ENCODE data around the gene ARL6IP1. TPM values are rescaled to one million over a fixed set of nuclear protein-coding genes. Genes with fewer than 3 reads are reported as not detected.
"Not testable (repeated sequence)": the region's sequence is repeated elsewhere in the genome, so short reads cannot be mapped to it uniquely, and the experiment has no call there.

The ARL6IP1 gene
- polyA plus RNA-seq, 2 donors = 46.5 to 59.5 TPM

DNA sequence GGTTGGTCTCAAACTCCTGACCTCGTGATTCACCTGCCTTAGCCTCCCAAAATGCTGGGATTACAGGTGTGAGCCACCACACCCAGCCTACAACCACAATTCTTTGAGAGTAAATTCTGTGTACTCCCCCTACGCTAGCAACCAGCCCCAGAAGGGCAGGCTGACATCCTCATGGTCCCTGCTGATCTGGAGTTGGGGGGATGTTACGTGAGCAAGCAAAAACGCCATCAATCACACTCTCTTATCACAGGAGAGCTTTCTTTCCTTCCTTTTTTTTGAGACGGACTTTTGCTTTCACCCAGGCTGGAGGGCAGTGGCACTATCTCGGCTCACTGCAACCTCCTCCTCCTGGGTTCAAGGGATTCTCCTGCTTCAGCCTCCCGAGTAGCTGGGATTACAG lies 29.2 kb downstream of the ARL6IP1 start:
- not testable (repeated sequence) for H3K36me3 ChIP-seq (ENCODE audit: control insufficient read depth in 2 of 2, insufficient read depth in 2 of 2, low read length in 1 of 2); H3K27me3 ChIP-seq (ENCODE audit: control insufficient read depth in 1 of 2, insufficient read depth in 2 of 2, low read length in 2 of 2); H3K9me3 ChIP-seq (ENCODE audit: control insufficient read depth in 2 of 2, insufficient read depth in 1 of 2, low read depth in 1 of 2, low read length in 1 of 2); H3K4me1 ChIP-seq (ENCODE audit: control insufficient read depth in 2 of 2, insufficient read depth in 2 of 2, low read length in 1 of 2); H3K27ac ChIP-seq (ENCODE audit: low read depth in 2 of 2, low read length in 1 of 2); H3K4me3 ChIP-seq (ENCODE audit: low read depth in 1 of 2, low read length in 2 of 2)
- WGBS, 2 donors = 77 to 84% methylated on average over 7 of the region's 7 CpGs

DNA sequence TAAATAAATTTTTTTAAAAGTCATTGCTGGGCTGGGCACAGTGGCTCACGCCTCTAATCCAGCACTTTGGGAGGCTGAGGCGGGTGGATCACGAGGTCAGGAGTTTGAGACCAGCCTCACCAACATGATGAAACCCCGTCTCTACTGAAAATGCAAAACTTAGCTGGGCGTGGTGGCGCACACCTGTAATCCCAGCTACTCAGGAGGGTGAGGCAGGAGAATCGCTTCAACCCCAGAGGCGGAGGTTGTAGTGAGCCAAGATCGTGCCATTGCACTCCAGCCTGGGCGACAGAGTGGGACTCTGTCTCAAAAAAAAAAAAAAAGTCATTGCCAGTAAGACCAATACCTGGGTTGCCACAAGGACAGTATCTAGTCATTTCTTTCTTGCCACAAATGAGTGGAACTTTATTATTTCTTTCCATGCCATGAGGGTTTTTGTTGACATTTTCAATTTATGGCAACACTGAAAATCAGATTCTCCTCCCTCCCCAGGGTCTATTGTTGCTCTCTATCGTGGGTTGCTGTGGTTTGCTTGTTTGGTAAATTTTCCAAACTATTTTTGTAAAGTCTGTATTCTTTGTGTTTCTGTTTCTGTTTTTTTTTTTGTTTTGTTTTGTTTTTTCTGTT lies 30.9 kb downstream of the ARL6IP1 start:
- H3K27me3 ChIP-seq (ENCODE audit: control insufficient read depth in 1 of 2, insufficient read depth in 2 of 2, low read length in 2 of 2); H3K4me1 ChIP-seq (ENCODE audit: control insufficient read depth in 2 of 2, insufficient read depth in 2 of 2, low read length in 1 of 2); H3K36me3 ChIP-seq (ENCODE audit: control insufficient read depth in 2 of 2, insufficient read depth in 2 of 2, low read length in 1 of 2); H3K9me3 ChIP-seq (ENCODE audit: control insufficient read depth in 2 of 2, insufficient read depth in 1 of 2, low read depth in 1 of 2, low read length in 1 of 2); H3K27ac ChIP-seq (ENCODE audit: low read depth in 2 of 2, low read length in 1 of 2); H3K4me3 ChIP-seq (ENCODE audit: low read depth in 1 of 2, low read length in 2 of 2): not testable (repeated sequence)
- WGBS, 2 donors = 82 to 92% methylated on average over 11 of the region's 11 CpGs

DNA sequence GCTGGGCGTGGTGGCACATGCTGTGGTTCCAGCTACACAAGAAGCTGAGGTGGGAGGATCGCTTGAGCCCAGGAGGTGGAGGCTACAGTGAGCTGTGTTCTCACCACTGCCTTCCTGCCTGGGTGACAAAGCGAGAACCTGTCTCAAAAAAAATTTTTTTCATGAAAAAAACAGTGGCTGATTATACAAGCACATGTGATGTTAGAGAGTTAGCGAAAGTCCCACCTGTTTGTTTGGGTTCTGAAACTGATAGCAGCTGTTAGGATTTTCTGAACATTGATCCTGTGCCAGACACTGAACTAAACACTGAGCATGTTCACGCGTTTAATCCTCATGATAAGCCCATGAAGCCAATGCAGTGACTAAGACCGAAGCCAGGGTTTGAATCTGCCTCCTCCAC lies 34.1 kb downstream of the ARL6IP1 start:
- not testable (repeated sequence) for H3K27me3 ChIP-seq (ENCODE audit: control insufficient read depth in 1 of 2, insufficient read depth in 2 of 2, low read length in 2 of 2)
- 59 to 72% methylated on average over 6 of the region's 7 CpGs for WGBS, 2 donors

DNA sequence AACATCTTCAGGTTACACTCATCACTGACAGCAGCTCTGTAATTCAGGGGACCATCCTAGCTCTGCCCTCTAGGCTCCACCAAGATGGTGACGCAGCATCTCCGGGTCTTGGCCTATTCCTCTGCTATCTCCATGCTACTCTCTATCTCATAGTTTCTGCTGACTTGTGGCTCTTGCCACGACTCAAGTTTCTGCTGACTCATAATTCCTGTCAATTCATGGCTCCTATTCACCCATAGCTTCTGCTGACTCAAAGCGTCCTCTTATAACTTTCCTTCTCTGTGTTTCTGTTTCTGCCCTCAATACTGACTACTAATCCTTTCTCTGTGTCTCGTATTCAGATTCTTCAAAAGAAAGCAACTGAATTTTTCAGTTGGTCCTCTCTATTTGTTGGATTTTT lies 38.6 kb downstream of the ARL6IP1 start:
- WGBS, 2 donors = 27 to 36% methylated on average over 3 of the region's 5 CpGs
- not testable (repeated sequence) for H3K27ac ChIP-seq (ENCODE audit: low read depth in 2 of 2, low read length in 1 of 2); H3K9me3 ChIP-seq (ENCODE audit: control insufficient read depth in 2 of 2, insufficient read depth in 1 of 2, low read depth in 1 of 2, low read length in 1 of 2); H3K4me1 ChIP-seq (ENCODE audit: control insufficient read depth in 2 of 2, insufficient read depth in 2 of 2, low read length in 1 of 2); H3K27me3 ChIP-seq (ENCODE audit: control insufficient read depth in 1 of 2, insufficient read depth in 2 of 2, low read length in 2 of 2); H3K36me3 ChIP-seq (ENCODE audit: control insufficient read depth in 2 of 2, insufficient read depth in 2 of 2, low read length in 1 of 2); H3K4me3 ChIP-seq (ENCODE audit: low read depth in 1 of 2, low read length in 2 of 2)

More for the DNA sequence above, 34.1 kb downstream of the ARL6IP1 start:
- not testable (repeated sequence) for H3K4me3 ChIP-seq (ENCODE audit: low read depth in 1 of 2, low read length in 2 of 2); H3K27ac ChIP-seq (ENCODE audit: low read depth in 2 of 2, low read length in 1 of 2); H3K36me3 ChIP-seq (ENCODE audit: control insufficient read depth in 2 of 2, insufficient read depth in 2 of 2, low read length in 1 of 2); H3K4me1 ChIP-seq (ENCODE audit: control insufficient read depth in 2 of 2, insufficient read depth in 2 of 2, low read length in 1 of 2); H3K9me3 ChIP-seq (ENCODE audit: control insufficient read depth in 2 of 2, insufficient read depth in 1 of 2, low read depth in 1 of 2, low read length in 1 of 2)

DNA sequence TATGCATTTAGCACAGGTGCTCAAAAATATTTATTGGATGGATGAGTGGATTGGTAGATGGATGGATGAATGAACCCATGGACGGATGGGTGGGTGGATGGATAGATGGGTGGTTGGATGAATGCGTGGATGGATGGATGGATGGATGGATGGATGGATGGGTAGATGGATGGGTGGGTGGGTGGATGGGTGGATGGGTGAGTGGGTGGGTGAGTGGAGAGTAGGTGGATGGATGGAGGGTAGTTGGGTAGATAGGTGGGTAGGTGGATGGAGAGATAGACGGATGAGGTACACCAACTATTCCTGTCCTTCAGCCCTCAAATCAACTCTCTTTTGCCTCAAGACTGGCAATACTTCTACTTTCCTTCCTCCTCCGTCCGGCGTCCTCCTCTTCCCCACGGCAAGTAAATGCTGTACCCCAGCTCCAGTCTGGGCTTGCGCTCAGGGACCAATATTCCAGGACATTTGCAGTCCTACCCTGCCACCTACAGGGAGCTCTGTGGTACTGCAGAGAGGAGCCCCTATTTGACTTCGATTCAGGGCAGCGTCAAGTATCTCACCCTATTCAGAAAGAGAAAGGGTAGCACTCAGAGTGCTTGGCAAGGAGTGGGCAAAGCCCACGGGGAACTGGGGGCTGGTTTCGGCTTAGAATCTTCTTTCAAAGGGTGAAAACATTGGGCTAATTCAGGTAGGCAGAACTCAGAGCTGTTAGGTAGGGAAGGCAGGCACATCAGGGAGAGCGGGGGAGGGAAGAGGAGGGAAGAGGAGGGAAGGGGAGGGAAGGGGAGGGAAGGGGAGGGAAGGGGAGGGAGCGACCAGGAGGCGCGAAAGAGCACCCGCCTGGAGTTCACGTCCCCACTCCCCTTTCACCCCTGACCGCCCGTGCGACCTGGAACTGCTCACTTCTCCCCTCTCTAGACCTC lies 41.5 kb downstream of the ARL6IP1 start:
- not testable (repeated sequence) for H3K27me3 ChIP-seq (ENCODE audit: control insufficient read depth in 1 of 2, insufficient read depth in 2 of 2, low read length in 2 of 2); H3K27ac ChIP-seq (ENCODE audit: low read depth in 2 of 2, low read length in 1 of 2); H3K36me3 ChIP-seq (ENCODE audit: control insufficient read depth in 2 of 2, insufficient read depth in 2 of 2, low read length in 1 of 2); H3K4me1 ChIP-seq (ENCODE audit: control insufficient read depth in 2 of 2, insufficient read depth in 2 of 2, low read length in 1 of 2); H3K9me3 ChIP-seq (ENCODE audit: control insufficient read depth in 2 of 2, insufficient read depth in 1 of 2, low read depth in 1 of 2, low read length in 1 of 2); H3K4me3 ChIP-seq (ENCODE audit: low read depth in 1 of 2, low read length in 2 of 2)
- 27 to 34% methylated on average over 10 to 19 of the region's 21 CpGs for WGBS, 2 donors

DNA sequence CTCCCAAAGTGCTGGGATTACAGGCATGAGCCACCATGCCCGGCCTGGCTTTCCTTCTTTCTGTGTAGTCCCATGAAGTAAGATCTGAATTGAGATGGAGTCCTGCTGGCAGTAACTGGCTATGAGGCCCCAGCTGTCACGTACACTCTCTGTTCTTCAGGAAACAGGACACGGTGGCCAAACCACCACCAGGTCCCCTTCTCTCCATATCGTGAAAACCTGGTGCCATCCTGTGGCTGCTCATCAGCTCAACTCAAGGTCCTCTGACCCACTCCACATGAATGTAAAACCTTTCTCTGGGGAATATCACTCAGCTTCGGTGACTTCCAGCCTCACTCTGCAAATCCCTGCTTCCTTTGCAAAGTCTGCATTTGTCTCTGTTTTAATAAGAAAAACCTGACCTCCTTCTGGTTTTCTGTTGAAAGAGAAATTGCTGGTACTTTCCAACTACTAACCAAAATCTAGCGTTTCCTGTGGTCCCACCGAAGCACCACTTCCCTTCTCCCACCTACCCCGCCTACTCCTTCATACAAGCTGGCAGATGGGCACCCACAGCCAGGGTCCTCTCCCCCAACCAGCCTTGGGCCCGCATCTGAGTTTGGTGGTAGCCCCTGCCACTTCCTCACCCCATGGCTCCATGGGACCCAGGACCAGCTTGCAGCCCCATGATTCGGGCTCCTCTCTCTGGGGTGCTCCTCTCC lies 43.2 kb downstream of the ARL6IP1 start:
- H3K36me3 ChIP-seq (ENCODE audit: control insufficient read depth in 2 of 2, insufficient read depth in 2 of 2, low read length in 1 of 2); H3K9me3 ChIP-seq (ENCODE audit: control insufficient read depth in 2 of 2, insufficient read depth in 1 of 2, low read depth in 1 of 2, low read length in 1 of 2); H3K4me1 ChIP-seq (ENCODE audit: control insufficient read depth in 2 of 2, insufficient read depth in 2 of 2, low read length in 1 of 2); H3K27ac ChIP-seq (ENCODE audit: low read depth in 2 of 2, low read length in 1 of 2); H3K4me3 ChIP-seq (ENCODE audit: low read depth in 1 of 2, low read length in 2 of 2); H3K27me3 ChIP-seq (ENCODE audit: control insufficient read depth in 1 of 2, insufficient read depth in 2 of 2, low read length in 2 of 2): not testable (repeated sequence)
- WGBS, 2 donors = 32 to 52% methylated on average over 3 of the region's 10 CpGs

DNA sequence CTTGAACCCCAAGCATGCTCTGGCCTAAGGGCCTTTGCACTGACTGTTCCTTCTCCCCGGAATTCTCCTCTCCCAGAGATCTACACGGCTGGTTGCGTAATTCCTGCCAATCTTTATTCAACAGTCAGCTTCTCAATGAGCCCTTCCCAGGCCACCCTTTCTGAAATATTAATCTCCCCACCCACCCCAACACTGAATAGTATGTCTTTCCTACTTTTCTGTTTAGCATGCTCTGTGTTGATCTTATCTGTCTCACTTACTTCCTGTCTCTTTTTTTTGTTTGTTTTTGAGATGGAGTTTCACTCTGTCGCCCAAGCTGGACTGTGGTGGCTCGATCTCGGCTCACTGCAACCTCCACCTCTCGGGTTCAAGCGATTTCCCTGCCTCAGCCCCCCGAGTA lies 44.7 kb downstream of the ARL6IP1 start:
- not testable (repeated sequence) for H3K4me3 ChIP-seq (ENCODE audit: low read depth in 1 of 2, low read length in 2 of 2); H3K4me1 ChIP-seq (ENCODE audit: control insufficient read depth in 2 of 2, insufficient read depth in 2 of 2, low read length in 1 of 2); H3K9me3 ChIP-seq (ENCODE audit: control insufficient read depth in 2 of 2, insufficient read depth in 1 of 2, low read depth in 1 of 2, low read length in 1 of 2); H3K27ac ChIP-seq (ENCODE audit: low read depth in 2 of 2, low read length in 1 of 2); H3K36me3 ChIP-seq (ENCODE audit: control insufficient read depth in 2 of 2, insufficient read depth in 2 of 2, low read length in 1 of 2); H3K27me3 ChIP-seq (ENCODE audit: control insufficient read depth in 1 of 2, insufficient read depth in 2 of 2, low read length in 2 of 2)
- 68 to 71% methylated on average over 9 of the region's 9 CpGs for WGBS, 2 donors

DNA sequence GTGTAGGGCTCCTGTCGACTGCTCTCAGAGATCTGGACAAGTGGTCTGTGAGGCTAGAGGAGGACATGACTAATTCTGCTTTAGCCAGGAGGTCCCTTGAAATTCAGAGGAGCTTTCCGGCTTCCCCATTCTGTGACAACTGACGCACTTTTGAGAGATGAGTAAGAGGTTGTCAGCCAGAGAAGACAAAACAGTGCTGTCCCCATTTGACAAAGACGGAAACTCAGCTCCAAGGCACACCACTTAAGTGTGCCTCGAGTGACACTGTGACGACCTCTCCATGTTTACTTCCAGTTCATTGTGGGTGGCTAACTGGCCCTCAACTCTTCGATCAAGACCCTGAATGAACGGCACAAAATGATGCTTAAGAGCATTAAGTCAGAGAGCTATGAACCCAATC lies 58.5 kb downstream of the ARL6IP1 start:
- not testable (repeated sequence) for H3K4me1 ChIP-seq (ENCODE audit: control insufficient read depth in 2 of 2, insufficient read depth in 2 of 2, low read length in 1 of 2); H3K4me3 ChIP-seq (ENCODE audit: low read depth in 1 of 2, low read length in 2 of 2); H3K27ac ChIP-seq (ENCODE audit: low read depth in 2 of 2, low read length in 1 of 2); H3K27me3 ChIP-seq (ENCODE audit: control insufficient read depth in 1 of 2, insufficient read depth in 2 of 2, low read length in 2 of 2); H3K9me3 ChIP-seq (ENCODE audit: control insufficient read depth in 2 of 2, insufficient read depth in 1 of 2, low read depth in 1 of 2, low read length in 1 of 2); H3K36me3 ChIP-seq (ENCODE audit: control insufficient read depth in 2 of 2, insufficient read depth in 2 of 2, low read length in 1 of 2)
- WGBS, 2 donors = 51 to 59% methylated on average over 3 to 5 of the region's 8 CpGs

Data from esophagus (tissue), 2 donors.